Activated CD8-positive, alpha-beta memory T cell treated with anti-CD3 and anti-CD28 coated beads, Interleukin-2, amount 50 U/mL, for 1 hour (primary cell): ENCODE data around the gene CAPZB.
A peak's percentile ranks its signal among the peaks of the same experiment; 100 is the strongest.

Experiments
- DNase-seq: peaks from one replicate; pipeline ENCODE4 v3.0.0-alpha.2; 2020; ENCODE audit errors: extremely low read depth

Gene CAPZB

GRCh38 chr1:19468397-19468956 is 16.9 kb downstream of the CAPZB start:
- no peak for DNase-seq

- DNase-seq, result no peak
Measured at GRCh38 chr1:19467199-19468187, 17.8 kb downstream of the CAPZB start.

GRCh38 chr1:19466112-19466561 is 19.2 kb downstream of the CAPZB start:
- DNase-seq, result no peak

GRCh38 chr1:19465650-19466049 is 19.7 kb downstream of the CAPZB start:
- no peak for DNase-seq

- DNase-seq, result no peak
Measured at GRCh38 chr1:19465123-19465522, 20.2 kb downstream of the CAPZB start.

GRCh38 chr1:19464696-19465095 is 20.6 kb downstream of the CAPZB start:
- no peak for DNase-seq

- DNase-seq, result no peak
Measured at GRCh38 chr1:19463504-19463803, 21.9 kb downstream of the CAPZB start.

GRCh38 chr1:19462781-19463503 is 22.4 kb downstream of the CAPZB start:
- peak; percentile 60 for DNase-seq

- DNase-seq, result no peak
Measured at GRCh38 chr1:19461220-19461554, 24.2 kb downstream of the CAPZB start.

GRCh38 chr1:19460535-19461219 is 24.7 kb downstream of the CAPZB start:
- DNase-seq, result no peak

GRCh38 chr1:19458815-19459417 is 26.4 kb downstream of the CAPZB start:
- DNase-seq, result no peak

GRCh38 chr1:19457607-19458006 is 27.7 kb downstream of the CAPZB start:
- DNase-seq, result no peak

- no peak for DNase-seq
Measured at GRCh38 chr1:19456968-19457441, 28.3 kb downstream of the CAPZB start.

- DNase-seq, result no peak
Measured at GRCh38 chr1:19455353-19455752, 30.0 kb downstream of the CAPZB start.

GRCh38 chr1:19454265-19455146 is 30.8 kb downstream of the CAPZB start:
- DNase-seq, result no peak

GRCh38 chr1:19453741-19454201 is 31.6 kb downstream of the CAPZB start:
- no peak for DNase-seq

GRCh38 chr1:19452221-19452663 is 33.1 kb downstream of the CAPZB start:
- DNase-seq, result no peak

GRCh38 chr1:19450811-19451515 is 34.4 kb downstream of the CAPZB start:
- no peak for DNase-seq

GRCh38 chr1:19449454-19450228 is 35.7 kb downstream of the CAPZB start:
- DNase-seq, result no peak
